Fibroblast of lung (primary cell): ENCODE data around the gene ROR2. TPM values are rescaled to one million over a fixed set of nuclear protein-coding genes. Genes with fewer than 3 reads are reported as not detected.
A peak's percentile ranks its signal among the peaks of the same experiment; 100 is the strongest.

Source experiments
- DNase-seq, 2 donors: peaks; one replicate each; pipeline versions ENCODE4 v3.0.0 to v3.0.0-alpha.2; 2010; ENCODE audit warnings: low read depth in 2 of 2
- H2AFZ ChIP-seq: 2 replicates; pipeline ENCODE4 v1.5.1; 2012; ENCODE audit warnings: low read length, control low read depth, inconsistent platforms
- H3K27ac ChIP-seq: 2 replicates; pipeline ENCODE4 v1.5.1; 2011; ENCODE audit warnings: low read length, control low read depth; ENCODE audit not compliant: insufficient read depth
- H3K27me3 ChIP-seq: 2 replicates; pipeline ENCODE4 v1.5.1; 2011; ENCODE audit warnings: mild to moderate bottlenecking, low read length; ENCODE audit not compliant: control insufficient read depth, insufficient read depth
- H3K36me3 ChIP-seq: 2 replicates; pipeline ENCODE4 v1.5.1; 2011; ENCODE audit warnings: low read length; ENCODE audit not compliant: control insufficient read depth, insufficient read depth
- H3K4me1 ChIP-seq: 2 replicates; pipeline ENCODE4 v1.5.1; 2011; ENCODE audit warnings: low read length; ENCODE audit not compliant: control insufficient read depth, insufficient read depth; ENCODE audit errors: extremely low read depth
- H3K4me2 ChIP-seq: 2 replicates; pipeline ENCODE4 v1.5.1; 2011; ENCODE audit warnings: low read length, control low read depth; ENCODE audit not compliant: insufficient read depth; ENCODE audit errors: extremely low read depth
- H3K4me3 ChIP-seq, 4 experiments: fragments of 200-600 bp in 1 of 4; sonication (generic) in 1 of 4; replicated peaks in 1 of 4; 2 replicates each; pipeline ENCODE4 v1.5.1; 2011 to 2016; ENCODE audit warnings: low read length in 4 of 4, low read depth in 3 of 4, mild to moderate bottlenecking in 3 of 4, control low read depth in 2 of 4, inconsistent platforms in 1 of 4, mixed read lengths in 1 of 4; ENCODE audit not compliant: insufficient read depth in 1 of 4; ENCODE audit errors: control extremely low read depth in 1 of 4
- H3K79me2 ChIP-seq: 2 replicates; pipeline ENCODE4 v1.5.1; 2012; ENCODE audit warnings: mild to moderate bottlenecking, low read length, inconsistent platforms; ENCODE audit not compliant: control insufficient read depth, insufficient read depth
- H3K9ac ChIP-seq: 2 replicates; pipeline ENCODE4 v1.5.1; 2011; ENCODE audit warnings: mild to moderate bottlenecking, low read length, control low read depth; ENCODE audit not compliant: insufficient read depth
- H3K9me3 ChIP-seq: 2 replicates; pipeline ENCODE4 v1.5.1; 2012; ENCODE audit warnings: low read depth, low read length; ENCODE audit not compliant: control insufficient read depth, insufficient read depth
- H4K20me1 ChIP-seq: 2 replicates; pipeline ENCODE4 v1.5.1; 2011; ENCODE audit warnings: low read length; ENCODE audit not compliant: control insufficient read depth, insufficient read depth; ENCODE audit errors: extremely low read depth
- CTCF ChIP-seq, 2 donors: IDR thresholded peaks in 1 of 2; conservative IDR thresholded peaks in 1 of 2; 1 replicate in 1 of 2; 2 replicates in 1 of 2; pipeline ENCODE4 v1.5.1; 2011 to 2012; ENCODE audit warnings: low read length in 2 of 2, control low read depth in 1 of 2, inconsistent platforms in 1 of 2, low read depth in 1 of 2, mild to moderate bottlenecking in 1 of 2
- EZH2 ChIP-seq: IDR thresholded peaks from 2 replicates; pipeline ENCODE4 v1.5.1; 2012; ENCODE audit warnings: low read length, control low read depth, mild to moderate bottlenecking; ENCODE audit errors: missing control alignments
- polyA plus RNA-seq, 2 donors: library from polyadenylated mRNA; depleted of rRNA in 1 of 2; stranded (reverse) in 1 of 2; unstranded in 1 of 2; fragments of >200 nt; gene quantifications; 2 replicates each; pipeline ENCODE4 v1.2.1, GENCODE V29; 2011 to 2012; ENCODE audit warnings: missing spikeins in 1 of 2
- total RNA-seq: library from RNA; depleted of rRNA; stranded (reverse); fragments of >200 nt; gene quantifications from 2 replicates; pipeline ENCODE4 v1.2.1, GENCODE V29; 2014

ROR2 gene
- total and polyA plus RNA-seq, 2 donors (not counting 1 experiment from before 2014, with no cell fraction given), result 2.3 to 27.9 TPM

GRCh38 chr9:91536211-91536691, 413.8 kb downstream of the ROR2 start:
- TF ChIP-seq CTCF (conservative IDR thresholded peaks at IDR 0.05 in 1 of 2, IDR thresholded peaks at IDR 0.05 in 1 of 2; ENCODE audit: low read depth in 1 of 2, low read length in 2 of 2) (no peak), EZH2 (no peak)
- Histone ChIP-seq H3K4me3 (no peak overlapping the region), H3K27ac (no peak overlapping the region), H4K20me1 (no peaks in the 10 kb centered on the region), H2AFZ (peak overlapping the region; percentile 10), H3K27me3 (no peaks in the 10 kb centered on the region), H3K79me2 (no peaks in the 10 kb centered on the region), H3K4me2 (peak overlapping the region; percentile 58), H3K4me1 (peaks cover 3% of the 10 kb centered on the region), H3K9me3 (no peaks in the 10 kb centered on the region), H3K36me3 (no peaks in the 10 kb centered on the region), H3K9ac (no peak overlapping the region)
- peak; percentile 80 to 87 for DNase-seq

DNA sequence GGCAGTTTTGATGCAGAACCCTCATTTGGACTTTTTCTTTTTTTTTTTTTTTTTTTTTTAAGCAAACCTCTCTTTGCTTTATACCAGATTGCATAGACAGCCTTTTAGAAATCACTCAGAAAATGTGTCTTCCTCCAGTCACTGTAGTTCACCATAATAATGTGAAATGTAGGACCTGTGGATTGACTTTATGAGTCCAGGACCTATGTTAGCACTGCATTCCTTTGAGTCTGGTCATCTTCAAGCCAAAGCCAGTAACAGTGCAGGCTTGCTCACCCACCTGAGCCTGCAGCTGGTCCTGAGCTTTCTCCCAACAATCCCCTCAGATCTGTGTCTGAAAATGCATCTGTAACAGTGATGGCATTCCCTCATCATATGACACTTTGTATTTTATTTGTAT, 415.7 kb downstream of the ROR2 start:
- H3K27ac ChIP-seq, result no peak overlapping the region
- no peak overlapping the region for H2AFZ ChIP-seq
- no peaks in the 10 kb centered on the region for H3K9me3 ChIP-seq
- TF ChIP-seq EZH2, result no peak
- no peak for TF ChIP-seq CTCF (conservative IDR thresholded peaks at IDR 0.05 in 1 of 2, IDR thresholded peaks at IDR 0.05 in 1 of 2; ENCODE audit: low read depth in 1 of 2, low read length in 2 of 2)
- H3K27me3 ChIP-seq, result no peaks in the 10 kb centered on the region
- peak in 1 of 2 donors; percentile 78 for DNase-seq
- H3K4me1 ChIP-seq, result peaks cover 3% of the 10 kb centered on the region
- H3K36me3 ChIP-seq, result no peaks in the 10 kb centered on the region
- H3K4me3 ChIP-seq, result no peak overlapping the region
- H3K9ac ChIP-seq, result no peak overlapping the region
- no peaks in the 10 kb centered on the region for H4K20me1 ChIP-seq
- H3K79me2 ChIP-seq, result no peaks in the 10 kb centered on the region
- H3K4me2 ChIP-seq, result no peak overlapping the region

GRCh38 chr9:91533382-91533781, 416.6 kb downstream of the ROR2 start:
- H3K4me2 ChIP-seq, result no peak overlapping the region
- no peaks in the 10 kb centered on the region for H3K9me3 ChIP-seq
- H3K9ac ChIP-seq, result no peak overlapping the region
- no peak overlapping the region for H3K4me3 ChIP-seq
- no peaks in the 10 kb centered on the region for H3K27me3 ChIP-seq
- no peaks in the 10 kb centered on the region for H3K79me2 ChIP-seq
- H4K20me1 ChIP-seq, result no peaks in the 10 kb centered on the region
- no peak overlapping the region for H2AFZ ChIP-seq
- TF ChIP-seq EZH2 (no peak), CTCF (conservative IDR thresholded peaks at IDR 0.05 in 1 of 2, IDR thresholded peaks at IDR 0.05 in 1 of 2; ENCODE audit: low read depth in 1 of 2, low read length in 2 of 2) (no peak)
- no peaks in the 10 kb centered on the region for H3K36me3 ChIP-seq
- H3K27ac ChIP-seq, result no peak overlapping the region
- peaks cover 3% of the 10 kb centered on the region for H3K4me1 ChIP-seq
- no peak for DNase-seq
